Measurements from ENCODE around the gene FSTL3.
"Not testable (repeated sequence)": the region's sequence is repeated elsewhere in the genome, so short reads cannot be mapped to it uniquely, and the experiment has no call there.

The FSTL3 gene

DNA sequence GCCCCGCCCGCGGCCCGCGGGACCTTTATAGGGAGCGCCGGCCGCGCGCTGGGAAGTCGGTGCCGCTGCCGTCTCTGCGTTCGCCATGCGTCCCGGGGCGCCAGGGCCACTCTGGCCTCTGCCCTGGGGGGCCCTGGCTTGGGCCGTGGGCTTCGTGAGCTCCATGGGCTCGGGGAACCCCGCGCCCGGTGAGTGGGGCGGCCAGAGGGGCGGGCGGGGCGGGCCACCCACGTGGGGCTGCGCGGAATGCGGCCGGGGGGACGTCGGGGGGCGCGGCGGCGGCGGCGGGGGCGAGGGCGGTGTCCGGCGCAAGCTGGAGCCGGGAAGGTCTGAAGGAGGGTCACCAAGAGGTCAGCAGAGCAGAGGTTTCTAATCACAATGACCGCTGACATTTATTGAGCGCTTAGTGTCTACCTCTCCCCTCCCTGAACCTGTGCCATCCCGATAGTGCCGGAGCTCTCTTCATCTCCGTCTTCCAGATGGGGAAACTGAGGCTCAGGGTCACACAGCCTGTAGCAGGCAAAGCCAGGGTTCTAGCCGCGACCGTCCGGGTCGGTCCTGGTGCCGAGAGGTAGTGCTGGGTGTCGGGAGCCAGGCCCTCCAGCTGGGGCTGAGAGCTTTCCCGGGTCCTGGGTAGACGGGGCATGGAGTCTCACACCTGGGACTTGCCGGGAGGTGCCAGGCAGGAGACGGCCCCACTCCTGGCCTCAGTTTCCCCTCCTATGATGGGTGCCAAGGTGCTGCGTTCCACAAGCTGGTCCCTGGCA lies at the start of gene FSTL3:
Gene FSTL3, plus strand, starts transcription at position 54 of the 767 bp plus-strand sequence. Its CDS starts 32 bp downstream, at position 86.
- Mint-ChIP-seq H3K27me3 (ENCODE audit: low read depth) (peaks cover 16% of the 10 kb centered on the region), H3K9me3 (no peaks in the 10 kb centered on the region), H3K27ac (peak within 1 kb of the TSS; percentile 58), H3K36me3 (ENCODE audit: low read depth) (no peaks in the 10 kb centered on the region), H3K4me1 (ENCODE audit: low read depth) (peaks cover 2% of the 10 kb centered on the region), H3K4me3 (no peak within 1 kb of the TSS)

DNA sequence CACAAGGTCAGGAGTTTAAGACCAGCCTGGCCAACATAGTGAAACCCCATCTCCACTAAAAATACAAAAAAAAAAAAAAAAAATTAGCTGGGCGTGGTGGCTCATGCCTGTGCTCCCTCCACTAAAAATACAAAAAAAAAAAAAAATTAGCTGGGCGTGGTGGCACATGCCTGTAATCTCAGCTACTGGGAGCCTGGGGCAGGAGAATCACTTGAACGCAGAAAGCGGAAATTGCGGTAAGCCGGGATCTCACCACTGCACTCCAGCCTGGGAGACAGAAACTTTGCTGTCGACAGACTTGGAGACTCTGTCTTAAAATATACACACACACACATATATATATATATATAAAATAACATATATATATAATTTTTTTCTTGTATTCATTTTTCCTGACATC lies 49.6 kb upstream of the FSTL3 start:
- H3K4me1 Mint-ChIP-seq (ENCODE audit: low read depth); H3K27ac Mint-ChIP-seq; H3K27me3 Mint-ChIP-seq (ENCODE audit: low read depth); H3K4me3 Mint-ChIP-seq; H3K9me3 Mint-ChIP-seq: not testable (repeated sequence)
- H3K36me3 Mint-ChIP-seq (ENCODE audit: low read depth), result peaks cover 17% of the 10 kb centered on the region

DNA sequence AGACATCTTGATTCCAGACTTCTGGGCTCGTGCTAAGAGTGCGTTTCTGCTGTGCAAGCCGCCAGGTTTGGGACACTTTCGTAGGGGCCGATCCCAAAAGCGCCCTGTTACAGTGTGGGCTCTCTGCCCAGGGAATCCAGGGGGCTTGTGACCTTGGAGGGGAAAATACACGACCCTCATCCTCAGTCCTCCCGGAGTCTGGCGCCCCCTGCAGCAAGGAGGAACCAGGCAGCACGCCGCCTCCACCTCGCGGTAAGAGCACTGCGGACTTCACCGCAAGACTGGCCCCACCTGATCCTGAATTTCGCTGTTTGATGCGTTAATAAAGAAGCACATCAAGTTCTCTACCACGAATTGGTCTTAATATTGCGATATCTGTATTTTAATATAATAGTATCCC lies 48.0 kb upstream of the FSTL3 start:
- Mint-ChIP-seq H3K27me3 (ENCODE audit: low read depth) (no peaks in the 10 kb centered on the region), H3K4me3 (no peak overlapping the region), H3K27ac (no peak overlapping the region), H3K36me3 (ENCODE audit: low read depth) (peaks cover 17% of the 10 kb centered on the region), H3K4me1 (ENCODE audit: low read depth) (peaks cover 7% of the 10 kb centered on the region), H3K9me3 (no peaks in the 10 kb centered on the region)

DNA sequence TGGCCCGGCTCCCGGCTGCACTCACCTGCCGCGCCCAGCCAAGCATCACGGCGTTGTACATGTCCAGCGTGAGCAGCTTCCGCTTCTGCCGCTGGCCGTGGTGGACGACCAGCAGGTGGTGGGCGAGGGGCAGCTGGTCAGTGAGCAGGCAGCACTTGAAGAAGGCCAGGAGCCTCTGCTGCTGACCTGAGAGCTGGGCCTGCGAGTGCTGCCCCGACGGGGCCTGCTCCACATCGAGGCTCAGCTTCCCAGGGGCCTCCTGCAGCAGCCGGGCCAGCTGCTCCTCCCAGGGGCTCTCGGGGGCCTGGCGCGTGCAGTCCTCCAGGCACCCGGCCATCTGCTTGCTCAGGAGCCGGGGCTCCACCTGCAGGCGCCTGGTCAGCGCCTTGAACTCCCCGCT lies 46.7 kb upstream of the FSTL3 start:
- H3K4me1 Mint-ChIP-seq (ENCODE audit: low read depth), result peaks cover 11% of the 10 kb centered on the region
- H3K9me3 Mint-ChIP-seq; H3K4me3 Mint-ChIP-seq; H3K27me3 Mint-ChIP-seq (ENCODE audit: low read depth); H3K27ac Mint-ChIP-seq: not testable (repeated sequence)
- peaks cover 17% of the 10 kb centered on the region for H3K36me3 Mint-ChIP-seq (ENCODE audit: low read depth)

DNA sequence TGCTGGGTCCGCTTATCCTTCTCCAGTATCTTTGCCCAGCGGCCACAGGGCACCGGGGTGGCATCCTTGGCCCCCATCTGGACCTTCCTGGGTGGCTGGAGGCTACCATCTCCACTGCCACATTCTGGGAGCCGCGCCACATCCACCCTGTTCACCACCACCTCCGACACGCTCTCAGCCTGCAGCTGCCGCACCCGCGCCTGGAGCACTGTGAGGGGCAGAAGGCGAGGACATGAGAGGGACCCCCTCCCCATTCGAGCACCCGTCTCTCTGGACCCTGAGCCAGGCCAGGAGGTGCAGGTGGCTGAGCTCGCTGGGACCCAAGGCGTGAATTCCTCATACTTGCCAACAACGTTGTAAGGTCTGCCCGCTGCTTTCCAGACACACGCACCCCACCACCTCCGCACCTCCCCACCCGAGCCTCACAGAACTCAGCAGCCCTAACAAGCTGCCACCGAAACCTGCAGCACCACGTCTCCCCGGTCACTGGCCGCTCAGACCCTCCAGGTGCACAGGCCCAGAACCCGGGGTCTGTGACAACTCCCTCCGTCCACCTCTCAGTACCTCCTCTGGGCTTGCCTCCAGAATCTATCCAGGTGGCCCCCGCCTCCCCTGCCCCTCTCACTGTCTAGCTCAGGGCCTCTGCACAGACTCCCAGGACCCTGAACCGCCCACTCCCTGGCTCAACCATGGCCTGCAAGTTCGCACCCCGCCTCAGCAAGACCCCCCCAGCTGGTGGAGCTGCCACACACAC lies 46.1 kb upstream of the FSTL3 start:
- H3K4me1 Mint-ChIP-seq (ENCODE audit: low read depth), result peaks cover 11% of the 10 kb centered on the region
- H3K9me3 Mint-ChIP-seq, result no peaks in the 10 kb centered on the region
- H3K4me3 Mint-ChIP-seq, result no peak overlapping the region
- no peaks in the 10 kb centered on the region for H3K27me3 Mint-ChIP-seq (ENCODE audit: low read depth)
- no peak overlapping the region for H3K27ac Mint-ChIP-seq
- H3K36me3 Mint-ChIP-seq (ENCODE audit: low read depth), result peaks cover 17% of the 10 kb centered on the region

DNA sequence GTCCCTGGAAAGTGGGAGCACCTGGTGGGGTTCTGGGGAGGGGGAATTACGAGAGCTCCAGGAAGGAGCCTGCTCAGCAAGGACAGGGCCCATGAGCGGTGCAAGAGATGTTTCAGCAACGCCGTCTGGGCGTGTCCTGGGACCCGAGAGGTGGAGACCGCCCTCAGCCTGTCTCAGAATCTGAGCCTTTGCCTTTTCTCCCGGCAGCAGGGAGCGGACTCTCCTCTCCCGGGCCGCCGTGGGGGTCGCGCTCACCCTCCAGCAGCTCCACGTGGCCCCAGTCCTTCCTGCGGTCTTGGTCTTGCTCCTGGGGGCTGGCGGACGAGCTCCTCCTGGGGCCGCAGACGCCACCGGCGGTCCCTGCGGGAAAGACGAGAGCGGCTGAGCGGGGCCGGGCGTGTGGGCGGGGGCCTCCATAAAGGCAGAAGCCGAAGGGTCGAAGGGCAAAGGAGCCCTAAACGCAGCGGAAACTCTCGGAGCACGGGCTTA lies 43.6 kb upstream of the FSTL3 start:
- peak overlapping the region; percentile 97 for H3K27ac Mint-ChIP-seq
- no peaks in the 10 kb centered on the region for H3K9me3 Mint-ChIP-seq
- peaks cover 8% of the 10 kb centered on the region for H3K4me1 Mint-ChIP-seq (ENCODE audit: low read depth)
- peaks cover 4% of the 10 kb centered on the region for H3K27me3 Mint-ChIP-seq (ENCODE audit: low read depth)
- peaks cover 11% of the 10 kb centered on the region for H3K36me3 Mint-ChIP-seq (ENCODE audit: low read depth)
- H3K4me3 Mint-ChIP-seq, result peak overlapping the region; percentile 96

DNA sequence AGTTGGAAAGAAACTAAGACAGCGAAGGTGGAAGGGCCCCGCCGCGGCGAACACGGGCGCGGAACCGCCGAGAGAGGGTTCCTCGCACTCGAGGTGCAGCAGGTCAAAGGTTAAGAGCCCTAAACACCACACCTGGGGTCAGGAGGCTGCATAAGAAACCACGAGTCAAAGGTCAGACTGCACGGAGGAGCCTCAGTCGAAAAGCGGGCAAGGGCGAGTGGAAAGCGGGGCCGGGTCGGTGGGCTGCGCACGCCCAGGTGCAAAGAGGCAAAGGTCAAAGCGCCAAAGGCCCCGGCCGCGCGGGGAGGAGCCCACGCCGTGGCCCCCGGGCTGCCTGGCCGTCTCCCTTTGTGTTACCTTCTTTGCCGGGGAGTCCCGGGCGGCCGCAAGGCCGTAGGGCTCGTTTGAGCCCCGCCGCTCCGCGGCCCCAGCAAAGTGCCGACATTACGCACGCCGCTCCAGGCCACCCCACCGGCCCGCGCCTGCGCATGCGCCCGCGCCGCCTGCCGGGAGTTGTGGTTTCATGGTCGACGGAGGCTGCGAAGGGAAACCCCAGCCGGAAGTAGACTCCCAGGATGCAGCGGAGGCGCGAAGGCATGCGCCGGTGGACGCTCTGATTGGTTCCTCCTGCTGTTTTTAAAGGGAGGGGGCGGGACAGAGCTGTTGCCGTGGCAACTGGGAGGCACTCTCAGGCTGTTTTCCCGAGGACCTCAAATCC lies 43.0 kb upstream of the FSTL3 start, which contains the start of gene POLRMT:
Gene POLRMT, minus strand, starts transcription at position 470 of the 718 bp plus-strand sequence. Its CDS starts 25 bp downstream, at position 445.
- Mint-ChIP-seq H3K27ac (peak within 1 kb of the TSS; percentile 97), H3K4me1 (ENCODE audit: low read depth) (peaks cover 8% of the 10 kb centered on the region), H3K36me3 (ENCODE audit: low read depth) (peaks cover 11% of the 10 kb centered on the region), H3K9me3 (no peaks in the 10 kb centered on the region), H3K4me3 (peak within 1 kb of the TSS; percentile 96), H3K27me3 (ENCODE audit: low read depth) (peaks cover 4% of the 10 kb centered on the region)

DNA sequence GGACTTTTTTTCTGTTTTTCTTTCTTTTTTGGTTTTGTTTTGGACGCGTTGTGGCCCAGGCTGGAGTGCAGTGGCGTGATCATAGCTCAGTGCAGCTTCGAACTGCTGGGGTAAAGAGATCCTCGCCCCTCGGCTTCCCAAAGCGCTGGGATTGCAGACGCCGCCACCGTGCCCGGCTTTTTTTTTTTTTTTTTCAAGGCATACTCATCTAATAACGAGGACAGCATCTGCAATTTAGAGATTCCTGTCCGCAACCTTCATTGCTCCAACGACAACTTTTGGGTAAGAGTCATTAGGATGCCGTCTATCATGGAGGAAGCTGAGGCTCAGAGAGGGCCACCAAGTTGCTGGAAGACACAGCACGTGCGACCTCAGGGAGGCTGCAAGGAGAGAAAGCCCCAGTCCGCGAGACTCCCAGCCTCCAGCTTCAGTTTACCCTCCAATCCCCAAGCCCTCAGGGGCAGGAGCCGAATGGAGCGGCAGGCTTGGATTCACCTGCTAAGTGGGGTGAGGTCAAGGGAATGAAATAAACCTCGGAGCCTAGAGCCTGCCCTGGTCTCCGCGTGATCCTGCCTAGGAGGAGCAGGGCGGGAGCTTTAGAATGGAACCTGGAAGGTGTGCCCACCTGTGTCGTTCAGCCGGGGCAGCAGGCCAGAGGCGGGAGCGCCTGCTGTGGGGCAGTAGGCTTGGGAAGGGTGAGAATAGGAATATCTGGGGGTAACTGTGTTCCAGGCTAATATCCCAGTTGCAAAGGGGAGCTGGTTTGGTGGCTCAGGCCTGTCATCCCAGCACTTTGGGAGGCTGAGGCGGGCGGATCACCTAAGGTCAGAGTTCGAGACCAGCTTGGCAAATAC lies 42.2 kb upstream of the FSTL3 start:
- Mint-ChIP-seq H3K4me1 (ENCODE audit: low read depth) (peaks cover 8% of the 10 kb centered on the region), H3K9me3 (no peaks in the 10 kb centered on the region), H3K36me3 (ENCODE audit: low read depth) (peaks cover 7% of the 10 kb centered on the region), H3K4me3 (peak overlapping the region; percentile 96), H3K27me3 (ENCODE audit: low read depth) (peaks cover 4% of the 10 kb centered on the region), H3K27ac (peak overlapping the region; percentile 97)

DNA sequence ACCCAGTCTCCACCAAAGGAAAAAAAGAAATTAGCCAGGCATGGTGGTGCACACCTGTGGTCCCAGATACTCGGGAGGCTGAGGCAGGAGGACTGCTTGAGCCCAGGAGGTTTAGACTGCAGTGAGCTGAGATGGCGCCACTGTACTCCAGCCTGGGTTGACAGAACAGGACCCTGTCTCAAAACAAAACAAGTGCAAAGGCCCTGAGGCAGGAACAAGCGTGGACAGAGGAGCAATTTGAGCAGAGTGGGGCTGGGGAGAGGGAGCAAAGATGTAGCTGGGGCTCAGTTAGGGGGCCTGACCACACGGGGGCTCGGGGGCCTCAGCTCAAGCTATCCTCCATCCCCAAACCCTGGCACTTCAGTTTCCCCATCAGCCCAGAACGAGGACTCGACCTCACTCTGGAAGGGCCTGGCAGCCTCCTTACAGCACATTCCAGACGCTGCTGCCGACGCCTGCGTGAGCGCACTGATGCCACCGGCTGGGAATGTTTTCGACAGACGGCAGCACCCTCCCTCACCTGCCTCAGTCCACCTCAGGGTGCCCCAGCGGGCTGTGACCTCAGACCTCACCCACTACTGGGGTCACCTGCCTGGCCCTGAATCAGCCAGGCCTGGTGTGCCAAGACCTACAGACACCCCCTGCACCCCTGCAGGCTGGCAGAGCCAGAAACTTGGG lies 41.1 kb upstream of the FSTL3 start:
- Mint-ChIP-seq H3K9me3 (no peaks in the 10 kb centered on the region), H3K4me3 (no peak overlapping the region), H3K36me3 (ENCODE audit: low read depth) (peaks cover 2% of the 10 kb centered on the region), H3K27ac (no peak overlapping the region), H3K27me3 (ENCODE audit: low read depth) (peaks cover 4% of the 10 kb centered on the region), H3K4me1 (ENCODE audit: low read depth) (peaks cover 11% of the 10 kb centered on the region)

DNA sequence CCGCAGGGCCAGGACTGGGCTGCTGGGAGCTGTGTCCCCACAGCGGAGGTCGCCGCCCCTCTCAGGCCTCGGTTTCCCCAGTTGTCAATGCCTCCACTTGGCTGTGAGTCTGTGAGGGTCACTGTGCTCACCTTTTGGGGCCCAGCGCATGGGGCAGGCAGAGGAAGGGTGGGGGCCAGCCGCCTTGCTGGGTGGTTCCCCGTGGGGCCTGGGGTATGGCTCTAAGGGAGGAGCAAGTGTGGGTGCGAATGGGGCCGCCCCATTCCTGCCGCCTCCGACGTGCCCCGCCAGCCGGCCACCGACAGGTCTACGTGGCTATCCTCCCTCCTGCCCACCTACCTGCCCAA lies 37.3 kb upstream of the FSTL3 start:
- Mint-ChIP-seq H3K4me1 (ENCODE audit: low read depth) (peaks cover 3% of the 10 kb centered on the region), H3K36me3 (ENCODE audit: low read depth) (no peaks in the 10 kb centered on the region), H3K27me3 (ENCODE audit: low read depth) (peaks cover 4% of the 10 kb centered on the region), H3K4me3 (peak overlapping the region; percentile 87), H3K9me3 (no peaks in the 10 kb centered on the region), H3K27ac (no peak overlapping the region)

DNA sequence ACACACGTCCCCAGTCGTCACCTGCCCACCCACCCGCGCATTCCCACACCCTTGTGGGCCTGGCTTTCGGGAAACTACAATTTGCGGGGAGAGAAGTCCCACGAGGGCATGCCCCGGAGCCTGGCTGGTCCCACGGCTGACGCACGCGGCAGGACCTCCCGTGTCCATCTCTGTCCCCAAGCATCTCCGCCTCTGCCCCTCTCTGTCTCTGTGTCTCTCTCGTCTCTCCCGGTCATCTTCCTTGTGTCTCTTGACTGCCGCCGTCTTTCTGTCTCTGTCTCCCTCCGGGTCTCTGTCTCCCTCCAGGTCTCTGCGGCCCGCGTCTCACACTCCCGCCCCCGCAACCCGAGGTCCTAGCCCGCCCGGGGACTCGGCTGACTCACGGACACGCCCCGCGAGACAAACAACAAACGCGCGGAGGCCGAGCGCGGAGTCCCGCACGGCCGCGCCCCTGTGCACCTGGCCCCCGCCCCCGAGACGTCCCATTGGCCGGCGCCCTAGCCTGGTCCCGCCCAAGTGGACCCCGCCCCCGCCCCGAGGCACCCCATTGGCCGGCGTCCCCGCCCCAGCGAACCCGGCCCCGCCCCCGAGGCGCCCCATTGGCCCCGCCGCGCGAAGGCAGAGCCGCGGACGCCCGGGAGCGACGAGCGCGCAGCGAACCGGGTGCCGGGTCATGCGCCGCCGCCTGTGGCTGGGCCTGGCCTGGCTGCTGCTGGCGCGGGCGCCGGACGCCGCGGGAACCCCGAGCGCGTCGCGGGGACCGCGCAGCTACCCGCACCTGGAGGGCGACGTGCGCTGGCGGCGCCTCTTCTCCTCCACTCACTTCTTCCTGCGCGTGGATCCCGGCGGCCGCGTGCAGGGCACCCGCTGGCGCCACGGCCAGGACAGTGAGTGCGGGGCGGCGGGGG lies 36.7 kb upstream of the FSTL3 start, which contains the start of gene FGF22:
Gene FGF22, plus strand, starts transcription at position 627 of the 908 bp plus-strand sequence. Its CDS starts 47 bp downstream, at position 674.
- no peaks in the 10 kb centered on the region for H3K36me3 Mint-ChIP-seq (ENCODE audit: low read depth)

DNA sequence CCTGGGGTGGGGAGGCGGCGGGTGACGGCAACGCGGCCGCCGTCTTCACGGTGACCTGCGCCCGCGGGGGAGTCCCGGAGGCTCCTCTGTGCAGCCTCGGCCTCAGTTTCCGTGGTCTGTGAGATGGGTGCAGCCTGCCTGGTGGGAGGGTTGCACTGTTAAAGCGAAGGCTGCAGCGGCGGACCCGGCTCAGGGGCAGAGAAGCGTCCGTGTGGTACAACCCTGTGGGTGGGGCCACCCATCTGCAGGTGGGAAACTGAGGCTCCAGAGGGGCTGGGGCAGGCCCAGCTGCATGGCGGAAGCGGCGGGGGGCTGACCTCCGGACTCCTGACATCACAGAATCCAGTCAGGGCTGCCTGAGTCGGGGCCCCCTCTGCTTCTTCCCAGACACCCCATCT lies 36.0 kb upstream of the FSTL3 start:
- Mint-ChIP-seq H3K27ac (no peak overlapping the region), H3K9me3 (no peaks in the 10 kb centered on the region), H3K4me3 (no peak overlapping the region), H3K27me3 (ENCODE audit: low read depth) (peaks cover 4% of the 10 kb centered on the region), H3K4me1 (ENCODE audit: low read depth) (peaks cover 3% of the 10 kb centered on the region), H3K36me3 (ENCODE audit: low read depth) (no peaks in the 10 kb centered on the region)

More for the DNA sequence above, 36.7 kb upstream of the FSTL3 start, which contains the start of gene FGF22:
- Mint-ChIP-seq H3K27ac (peak within 1 kb of the TSS; percentile 75), H3K9me3 (no peaks in the 10 kb centered on the region), H3K4me1 (ENCODE audit: low read depth) (peaks cover 3% of the 10 kb centered on the region), H3K4me3 (peak within 1 kb of the TSS; percentile 87), H3K27me3 (ENCODE audit: low read depth) (peaks cover 4% of the 10 kb centered on the region)
